Measurements from ENCODE around the gene CNKSR2.

DNA sequence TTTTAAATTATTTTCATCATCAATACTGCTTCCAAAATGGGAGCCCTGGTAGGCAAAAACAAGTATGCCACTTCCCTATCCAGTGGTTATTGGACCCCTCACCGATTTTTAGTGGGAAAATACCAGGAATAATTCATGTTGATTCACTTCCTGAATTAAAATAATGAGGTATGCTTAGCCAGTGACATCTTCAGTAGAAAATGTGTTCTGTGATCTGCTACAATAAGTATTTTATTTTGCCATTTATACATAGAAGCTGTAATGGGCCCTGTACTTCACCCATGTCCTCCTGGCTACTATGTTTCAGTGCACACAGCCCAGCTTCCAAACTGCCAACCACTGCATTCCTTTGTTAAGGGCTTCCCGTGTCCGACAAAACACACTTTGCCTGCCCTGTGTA, 324.9 kb downstream of the CNKSR2 start:
- TF ChIP-seq, protein P1, sequence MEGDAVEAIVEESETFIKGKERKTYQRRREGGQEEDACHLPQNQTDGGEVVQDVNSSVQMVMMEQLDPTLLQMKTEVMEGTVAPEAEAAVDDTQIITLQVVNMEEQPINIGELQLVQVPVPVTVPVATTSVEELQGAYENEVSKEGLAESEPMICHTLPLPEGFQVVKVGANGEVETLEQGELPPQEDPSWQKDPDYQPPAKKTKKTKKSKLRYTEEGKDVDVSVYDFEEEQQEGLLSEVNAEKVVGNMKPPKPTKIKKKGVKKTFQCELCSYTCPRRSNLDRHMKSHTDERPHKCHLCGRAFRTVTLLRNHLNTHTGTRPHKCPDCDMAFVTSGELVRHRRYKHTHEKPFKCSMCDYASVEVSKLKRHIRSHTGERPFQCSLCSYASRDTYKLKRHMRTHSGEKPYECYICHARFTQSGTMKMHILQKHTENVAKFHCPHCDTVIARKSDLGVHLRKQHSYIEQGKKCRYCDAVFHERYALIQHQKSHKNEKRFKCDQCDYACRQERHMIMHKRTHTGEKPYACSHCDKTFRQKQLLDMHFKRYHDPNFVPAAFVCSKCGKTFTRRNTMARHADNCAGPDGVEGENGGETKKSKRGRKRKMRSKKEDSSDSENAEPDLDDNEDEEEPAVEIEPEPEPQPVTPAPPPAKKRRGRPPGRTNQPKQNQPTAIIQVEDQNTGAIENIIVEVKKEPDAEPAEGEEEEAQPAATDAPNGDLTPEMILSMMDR (conservative IDR thresholded peaks at IDR 0.05) = no peak
- TF ChIP-seq EZH2 (IDR thresholded peaks at IDR 0.05; ENCODE audit: low read depth) = no peak
